Urothelium cell line (cell line): Measurements from ENCODE around the gene THRSP.
A peak's percentile ranks its signal among the peaks of the same experiment; 100 is the strongest.
"Not testable (repeated sequence)": the region's sequence is repeated elsewhere in the genome, so short reads cannot be mapped to it uniquely, and the experiment has no call there.

Experiments used
- DNase-seq: peaks from one replicate; pipeline ENCODE4 v3.0.0; 2011; ENCODE audit warnings: low spot score, mixed read lengths
- FAIRE-seq: peaks from 2 replicates; lab custom pipeline; 2011; peaks lifted over from hg19 to GRCh38; lab: Jason Lieb, UNC

Gene THRSP

GRCh38 chr11:78061921-78062311 lies 1.7 kb upstream of the THRSP start:
- DNase-seq: no peak
- peak; percentile 13 for FAIRE-seq

DNA sequence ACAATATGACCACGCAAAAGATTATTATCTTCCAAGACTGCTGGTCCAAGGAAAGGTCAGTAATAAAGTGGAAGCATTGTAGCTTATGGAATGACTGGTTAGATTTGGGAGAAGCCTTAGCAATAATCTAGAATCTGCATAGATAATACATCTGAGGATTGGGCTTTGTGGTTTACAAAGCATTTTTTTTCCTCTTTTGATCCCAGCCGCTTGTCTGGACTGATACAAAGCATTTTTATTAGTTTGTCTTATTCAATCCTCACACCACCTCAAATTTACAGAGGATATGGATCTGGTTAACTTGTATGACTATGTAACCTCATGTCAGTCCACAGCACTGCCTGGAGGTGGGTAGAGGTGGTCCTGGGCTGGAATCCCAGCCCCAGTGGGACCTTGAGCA lies 990 bp upstream of the THRSP start:
- DNase-seq (no peak), FAIRE-seq (no peak)

GRCh38 chr11:78065203-78065602 lies 1.5 kb downstream of the THRSP start:
- DNase-seq: no peak
- no peak for FAIRE-seq

DNA sequence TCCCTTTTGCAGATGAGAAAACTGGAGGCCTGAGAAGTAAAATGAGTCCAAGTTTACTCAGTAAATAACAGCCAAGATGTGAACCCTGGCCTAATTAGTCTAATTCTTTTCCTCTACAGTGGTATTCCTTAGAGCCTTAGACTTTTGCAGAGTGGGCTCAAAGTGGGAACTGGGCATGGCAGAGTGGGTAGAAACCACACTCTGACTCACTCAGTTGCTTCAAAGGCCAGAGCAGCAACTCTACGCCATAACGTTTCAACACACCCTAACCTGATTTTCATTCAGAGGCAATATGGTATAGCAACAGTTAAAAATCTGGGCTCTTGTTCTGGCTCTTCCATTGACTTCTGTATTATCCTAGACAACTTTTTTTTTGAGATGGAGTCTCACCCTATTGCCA lies 2.8 kb downstream of the THRSP start:
- no peak for DNase-seq
- no peak for FAIRE-seq

DNA sequence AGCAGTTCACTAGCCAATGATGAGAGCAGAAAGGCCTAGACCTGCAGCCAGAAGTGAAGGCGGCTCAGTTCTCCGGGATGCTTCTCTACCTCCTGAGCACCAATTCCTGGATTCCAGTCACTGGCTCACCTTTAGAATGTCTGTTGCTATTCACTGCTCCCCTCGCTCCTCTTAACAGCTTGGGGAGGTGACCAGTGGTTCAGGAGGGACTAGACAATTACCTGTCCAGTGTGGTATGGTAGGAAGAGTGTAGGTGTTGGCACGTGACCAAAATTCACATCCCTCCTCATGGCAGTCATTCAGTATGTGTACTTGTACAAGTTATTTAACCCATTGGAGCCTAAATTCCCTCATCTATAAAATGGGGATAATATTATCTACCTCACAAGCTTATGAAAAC lies 4.0 kb downstream of the THRSP start:
- FAIRE-seq: peak; percentile 59
- DNase-seq: no peak

GRCh38 chr11:78069465-78069864 lies 5.8 kb downstream of the THRSP start:
- no peak for DNase-seq
- FAIRE-seq: no peak

GRCh38 chr11:78070621-78071020 lies 7.0 kb downstream of the THRSP start:
- FAIRE-seq: no peak
- no peak for DNase-seq

- DNase-seq (no peak), FAIRE-seq (no peak)
These were observed 8.1 kb downstream of the THRSP start for GRCh38 chr11:78071717-78072116.

GRCh38 chr11:78072455-78072854 lies 8.8 kb downstream of the THRSP start:
- DNase-seq (no peak), FAIRE-seq (no peak)

DNA sequence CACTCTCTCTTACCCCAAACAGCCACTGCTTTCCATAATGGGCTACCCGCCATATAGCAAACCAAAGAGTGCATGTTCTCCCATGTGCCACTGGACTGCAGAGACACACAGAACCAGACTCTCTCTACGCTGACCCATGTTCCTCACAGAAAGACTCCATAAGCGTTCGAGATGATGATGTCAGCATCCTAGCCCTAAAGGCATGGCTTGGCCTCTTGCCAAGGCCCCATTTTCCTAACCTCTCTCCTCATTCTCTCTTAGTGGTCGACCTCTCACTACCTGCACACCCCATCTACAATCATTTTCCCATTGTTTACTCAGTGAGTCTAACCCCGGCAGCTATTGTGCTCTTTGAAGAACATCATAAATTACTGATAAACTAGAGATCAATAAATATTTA lies 11.1 kb downstream of the THRSP start:
- no peak for DNase-seq
- no peak for FAIRE-seq

- no peak for DNase-seq
- no peak for FAIRE-seq
These were observed 13.2 kb downstream of the THRSP start for GRCh38 chr11:78076733-78077403.

DNA sequence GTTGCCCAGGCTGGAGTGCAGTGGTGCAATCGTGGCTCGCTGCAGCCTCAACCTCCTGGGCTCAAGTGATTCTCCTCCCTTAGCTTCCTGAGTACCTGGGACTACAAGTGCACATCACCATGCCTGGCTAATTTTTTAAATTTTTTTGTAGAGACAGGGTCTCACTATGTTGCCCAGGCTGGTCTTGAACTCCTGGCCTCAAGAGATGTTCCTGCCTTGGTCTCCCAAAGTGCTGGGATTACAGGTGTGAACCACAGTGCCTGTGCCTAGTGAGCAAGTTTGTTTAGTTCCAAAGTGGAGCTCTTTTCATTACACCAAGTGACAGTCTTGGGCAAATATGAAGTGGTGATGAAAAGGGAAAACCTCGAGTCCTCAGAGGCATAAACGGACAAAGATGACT lies 13.9 kb downstream of the THRSP start:
- FAIRE-seq, DNase-seq: not testable (repeated sequence)

GRCh38 chr11:78078218-78079167 lies 14.8 kb downstream of the THRSP start:
- FAIRE-seq: no peak
- no peak for DNase-seq

DNA sequence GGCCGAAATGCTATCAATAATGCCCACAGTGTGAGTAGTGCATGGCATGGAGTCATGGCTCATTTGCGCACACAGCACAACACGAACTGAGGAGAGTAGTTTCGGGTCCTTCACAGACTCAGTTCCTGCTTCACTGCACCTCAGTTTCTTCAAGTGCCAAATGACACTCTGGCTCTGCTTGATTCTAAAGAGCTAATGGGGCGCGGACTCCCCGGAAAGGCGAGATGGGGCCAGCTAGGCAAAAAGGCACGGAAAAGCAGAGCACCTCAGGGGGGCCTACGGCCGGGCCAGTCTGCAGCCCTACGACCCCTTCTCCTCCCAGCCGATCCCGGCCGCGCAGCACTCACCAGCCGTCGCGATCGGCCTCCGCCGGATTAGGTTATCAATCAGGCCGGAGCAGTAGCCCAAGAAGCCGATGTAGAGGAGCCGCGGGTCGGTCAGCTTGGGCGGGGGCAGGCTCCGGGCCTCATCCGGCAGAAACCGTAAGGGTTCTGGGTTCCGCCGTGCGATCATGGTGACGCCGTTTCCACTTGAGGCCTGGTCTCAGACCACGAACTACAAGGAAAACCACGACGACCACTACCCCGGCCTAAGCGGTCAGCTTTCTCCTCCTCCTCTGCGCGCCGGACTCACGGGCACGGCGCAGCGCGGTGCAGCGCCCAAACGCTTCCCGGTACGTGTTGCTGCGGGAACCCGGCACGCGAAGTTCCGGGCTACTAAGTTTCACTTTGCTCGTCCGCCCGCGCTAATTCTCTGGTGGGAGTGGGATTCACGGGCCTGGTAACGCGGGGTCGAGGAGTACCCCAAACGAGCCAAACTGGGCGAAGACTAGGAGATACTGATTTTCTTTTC lies 15.8 kb downstream of the THRSP start, which contains the start of gene NDUFC2:
Gene NDUFC2, minus strand, starts transcription at position 631 of the 852 bp plus-strand sequence. Its CDS starts 118 bp downstream, at position 513.
- DNase-seq (peak; percentile 91), FAIRE-seq (no peak)

- FAIRE-seq: no peak
- DNase-seq: no peak
These were observed 16.6 kb downstream of the THRSP start for GRCh38 chr11:78080084-78080817.

DNA sequence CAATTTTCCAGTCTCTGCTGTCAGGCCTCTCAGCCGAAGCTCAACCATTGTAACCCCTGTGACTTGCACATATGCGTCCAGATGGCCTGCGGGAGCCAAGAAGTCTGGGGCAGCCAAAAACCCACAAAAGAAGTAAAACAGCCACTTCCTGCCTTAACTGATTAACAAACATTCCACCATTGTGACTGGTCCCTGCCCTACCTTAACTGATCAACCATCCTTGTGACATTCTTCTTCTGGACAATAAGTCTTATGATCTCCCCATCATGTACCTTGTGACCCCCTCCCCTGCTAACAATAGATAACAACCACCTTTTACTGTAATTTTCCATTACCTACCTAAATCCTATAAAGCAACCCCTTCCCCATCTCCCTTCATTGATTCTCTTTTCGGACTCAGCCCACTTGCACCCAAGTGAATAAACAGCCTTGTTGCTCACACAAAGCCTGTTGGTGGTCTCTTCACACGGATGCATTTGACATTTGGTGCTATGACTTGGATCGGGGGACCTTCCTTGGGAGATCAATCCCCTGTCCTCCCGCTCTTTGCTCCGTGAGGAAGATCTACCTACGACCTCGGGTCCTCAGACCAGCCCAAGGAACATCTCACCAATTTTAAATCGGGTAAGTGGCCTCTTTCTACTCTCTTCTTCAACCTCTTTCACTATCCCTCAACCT lies 17.3 kb downstream of the THRSP start:
- no peak for DNase-seq
- no peak for FAIRE-seq

DNA sequence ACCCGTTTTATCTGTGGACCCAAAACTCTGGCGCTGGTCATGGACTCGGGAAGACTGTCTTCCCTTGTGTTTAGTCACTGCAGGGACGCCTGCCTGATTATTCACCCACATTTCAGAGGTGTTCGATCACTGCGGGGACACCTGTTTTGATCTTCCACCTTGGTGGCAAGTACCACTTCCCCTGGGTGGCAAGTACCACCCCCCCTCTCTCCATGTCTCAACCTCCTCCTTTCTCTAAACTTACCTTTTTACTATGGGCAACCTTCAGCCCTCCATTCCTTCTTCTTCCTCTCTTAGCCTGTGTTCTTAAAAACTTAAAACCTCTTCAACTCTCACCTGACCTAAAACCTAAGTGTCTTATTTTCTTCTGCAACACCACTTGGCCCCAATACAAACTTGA lies 17.9 kb downstream of the THRSP start:
- DNase-seq (no peak), FAIRE-seq (no peak)

GRCh38 chr11:78082146-78082545 lies 18.5 kb downstream of the THRSP start:
- DNase-seq (no peak), FAIRE-seq (no peak)

GRCh38 chr11:78083021-78083420 lies 19.4 kb downstream of the THRSP start:
- FAIRE-seq (no peak), DNase-seq (no peak)

DNA sequence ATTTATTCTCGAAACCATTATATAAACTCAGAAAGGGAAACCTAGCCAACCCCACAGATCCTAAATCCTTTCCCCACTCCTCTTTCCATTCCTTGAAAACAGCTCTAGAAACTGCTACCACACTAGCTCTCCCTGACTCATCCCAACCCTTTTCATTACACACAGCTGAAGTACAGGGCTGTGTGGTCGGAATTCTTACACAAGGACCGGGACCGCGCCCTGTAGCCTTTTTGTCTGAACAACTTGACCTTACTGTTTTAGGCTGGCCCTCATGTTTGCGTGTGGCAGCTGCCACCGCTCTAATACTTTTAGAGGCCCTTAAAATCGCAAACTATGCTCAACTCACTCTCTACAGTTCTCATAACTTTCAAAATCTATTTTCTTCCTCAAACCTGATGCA lies 20.8 kb downstream of the THRSP start:
- FAIRE-seq, DNase-seq: not testable (repeated sequence)
